OCI-LY1 (cell line): ENCODE measurements around the gene B4GALT7.

ENCODE experiments used
- EZH2 ChIP-seq: fragments of 200-600 bp; sonication (generic), shearing (Covaris generic); IDR thresholded peaks from 2 replicates; pipeline ENCODE4 v1.8.0; 2017; ENCODE audit warnings: borderline replicate concordance, mixed run types, mild to moderate bottlenecking, antibody characterized with exemption, low read length, moderate library complexity, mixed read lengths
- TF ChIP-seq, protein P1 (sequence below): fragments of 200-600 bp; sonication (generic), shearing (Covaris generic); IDR thresholded peaks from 2 replicates; pipeline ENCODE4 v1.5.1; 2017; ENCODE audit warnings: mild to moderate bottlenecking, antibody characterized with exemption, low read length, moderate library complexity, mixed read lengths

DNA sequence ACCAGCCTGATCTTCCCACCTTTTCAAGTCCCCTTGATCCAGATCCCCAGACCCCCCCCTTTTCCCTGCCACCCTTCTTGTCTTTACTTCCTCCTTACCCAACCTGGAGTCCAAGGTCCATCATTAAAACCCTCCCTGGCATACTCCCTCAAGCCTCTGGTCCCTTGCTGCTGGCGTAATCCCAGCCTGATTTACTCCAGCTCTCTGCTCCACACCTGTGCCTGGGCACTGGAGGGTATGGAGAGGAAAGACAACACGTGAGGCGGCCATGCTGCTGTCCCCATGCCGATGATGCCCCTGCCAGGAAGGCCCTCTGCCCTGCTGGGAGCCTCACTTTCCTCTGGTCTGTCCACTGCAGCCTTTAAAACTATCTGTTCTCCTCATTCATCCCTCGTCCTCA lies 5.1 kb downstream of the B4GALT7 start:
- TF ChIP-seq, protein P1, sequence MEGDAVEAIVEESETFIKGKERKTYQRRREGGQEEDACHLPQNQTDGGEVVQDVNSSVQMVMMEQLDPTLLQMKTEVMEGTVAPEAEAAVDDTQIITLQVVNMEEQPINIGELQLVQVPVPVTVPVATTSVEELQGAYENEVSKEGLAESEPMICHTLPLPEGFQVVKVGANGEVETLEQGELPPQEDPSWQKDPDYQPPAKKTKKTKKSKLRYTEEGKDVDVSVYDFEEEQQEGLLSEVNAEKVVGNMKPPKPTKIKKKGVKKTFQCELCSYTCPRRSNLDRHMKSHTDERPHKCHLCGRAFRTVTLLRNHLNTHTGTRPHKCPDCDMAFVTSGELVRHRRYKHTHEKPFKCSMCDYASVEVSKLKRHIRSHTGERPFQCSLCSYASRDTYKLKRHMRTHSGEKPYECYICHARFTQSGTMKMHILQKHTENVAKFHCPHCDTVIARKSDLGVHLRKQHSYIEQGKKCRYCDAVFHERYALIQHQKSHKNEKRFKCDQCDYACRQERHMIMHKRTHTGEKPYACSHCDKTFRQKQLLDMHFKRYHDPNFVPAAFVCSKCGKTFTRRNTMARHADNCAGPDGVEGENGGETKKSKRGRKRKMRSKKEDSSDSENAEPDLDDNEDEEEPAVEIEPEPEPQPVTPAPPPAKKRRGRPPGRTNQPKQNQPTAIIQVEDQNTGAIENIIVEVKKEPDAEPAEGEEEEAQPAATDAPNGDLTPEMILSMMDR, result no peak
- TF ChIP-seq EZH2, result no peak
